22Rv1 (cell line): Measurements from ENCODE around the gene HOXA10.

ENCODE experiments used
- H3K27ac ChIP-seq: fragments of 450-650 bp; 2 replicates; pipeline ENCODE4 v1.5.1; 2017
- ZFX ChIP-seq: fragments of 450-650 bp; IDR thresholded peaks from 2 replicates; pipeline ENCODE4 v1.6.1; 2017; ENCODE audit warnings: antibody characterized with exemption, borderline replicate concordance
- TF ChIP-seq, protein P1 (sequence below): fragments of 450-650 bp; IDR thresholded peaks from 2 replicates; pipeline ENCODE4 v1.5.1; 2017; ENCODE audit warnings: mild to moderate bottlenecking

Gene HOXA10

DNA sequence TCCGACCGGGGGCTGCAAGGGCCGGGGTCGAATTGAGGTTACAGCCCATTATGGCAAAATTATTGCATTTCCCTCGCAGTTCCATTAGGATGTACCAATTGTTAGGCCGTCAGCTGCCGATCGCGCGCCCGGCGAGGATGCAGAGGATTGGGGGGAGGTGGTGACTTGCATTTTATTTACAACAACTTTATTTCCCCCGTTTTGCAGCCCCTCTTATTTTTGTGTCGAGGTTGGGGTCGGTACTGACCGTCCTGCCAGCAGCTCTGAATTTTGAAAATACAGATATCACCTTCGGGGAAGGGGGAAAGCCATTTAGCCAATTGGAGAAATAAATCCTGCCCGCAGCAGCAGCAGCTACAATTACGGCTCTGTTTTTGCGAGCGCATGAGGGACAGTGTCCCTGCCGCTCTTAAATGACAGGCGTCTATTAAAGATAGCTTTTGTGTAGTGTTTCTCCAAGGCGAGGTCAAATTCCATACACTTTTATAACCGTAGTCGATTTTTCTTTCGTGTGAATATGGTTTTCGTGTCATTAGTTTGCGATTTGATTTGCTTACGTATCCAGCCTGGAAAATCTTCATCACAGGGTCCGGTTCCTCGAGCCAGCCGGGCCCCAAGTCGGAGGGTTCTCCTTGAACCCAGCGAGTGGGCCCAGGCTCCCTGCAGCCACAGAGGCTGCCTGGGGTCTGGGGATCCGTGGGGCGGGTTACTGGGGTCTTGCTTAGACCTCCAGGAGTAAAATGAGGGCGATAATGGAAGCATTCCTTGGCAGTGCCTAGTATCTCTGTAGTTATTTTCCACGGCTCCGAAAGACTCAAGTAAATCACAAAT, 30.0 kb downstream of the HOXA10 start:
- no peak overlapping the region for H3K27ac ChIP-seq
- no peak for TF ChIP-seq ZFX
- TF ChIP-seq, protein P1, sequence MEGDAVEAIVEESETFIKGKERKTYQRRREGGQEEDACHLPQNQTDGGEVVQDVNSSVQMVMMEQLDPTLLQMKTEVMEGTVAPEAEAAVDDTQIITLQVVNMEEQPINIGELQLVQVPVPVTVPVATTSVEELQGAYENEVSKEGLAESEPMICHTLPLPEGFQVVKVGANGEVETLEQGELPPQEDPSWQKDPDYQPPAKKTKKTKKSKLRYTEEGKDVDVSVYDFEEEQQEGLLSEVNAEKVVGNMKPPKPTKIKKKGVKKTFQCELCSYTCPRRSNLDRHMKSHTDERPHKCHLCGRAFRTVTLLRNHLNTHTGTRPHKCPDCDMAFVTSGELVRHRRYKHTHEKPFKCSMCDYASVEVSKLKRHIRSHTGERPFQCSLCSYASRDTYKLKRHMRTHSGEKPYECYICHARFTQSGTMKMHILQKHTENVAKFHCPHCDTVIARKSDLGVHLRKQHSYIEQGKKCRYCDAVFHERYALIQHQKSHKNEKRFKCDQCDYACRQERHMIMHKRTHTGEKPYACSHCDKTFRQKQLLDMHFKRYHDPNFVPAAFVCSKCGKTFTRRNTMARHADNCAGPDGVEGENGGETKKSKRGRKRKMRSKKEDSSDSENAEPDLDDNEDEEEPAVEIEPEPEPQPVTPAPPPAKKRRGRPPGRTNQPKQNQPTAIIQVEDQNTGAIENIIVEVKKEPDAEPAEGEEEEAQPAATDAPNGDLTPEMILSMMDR = 0 out of 2 replicates have a peak, but pooled peaks have one; percentile 23

DNA sequence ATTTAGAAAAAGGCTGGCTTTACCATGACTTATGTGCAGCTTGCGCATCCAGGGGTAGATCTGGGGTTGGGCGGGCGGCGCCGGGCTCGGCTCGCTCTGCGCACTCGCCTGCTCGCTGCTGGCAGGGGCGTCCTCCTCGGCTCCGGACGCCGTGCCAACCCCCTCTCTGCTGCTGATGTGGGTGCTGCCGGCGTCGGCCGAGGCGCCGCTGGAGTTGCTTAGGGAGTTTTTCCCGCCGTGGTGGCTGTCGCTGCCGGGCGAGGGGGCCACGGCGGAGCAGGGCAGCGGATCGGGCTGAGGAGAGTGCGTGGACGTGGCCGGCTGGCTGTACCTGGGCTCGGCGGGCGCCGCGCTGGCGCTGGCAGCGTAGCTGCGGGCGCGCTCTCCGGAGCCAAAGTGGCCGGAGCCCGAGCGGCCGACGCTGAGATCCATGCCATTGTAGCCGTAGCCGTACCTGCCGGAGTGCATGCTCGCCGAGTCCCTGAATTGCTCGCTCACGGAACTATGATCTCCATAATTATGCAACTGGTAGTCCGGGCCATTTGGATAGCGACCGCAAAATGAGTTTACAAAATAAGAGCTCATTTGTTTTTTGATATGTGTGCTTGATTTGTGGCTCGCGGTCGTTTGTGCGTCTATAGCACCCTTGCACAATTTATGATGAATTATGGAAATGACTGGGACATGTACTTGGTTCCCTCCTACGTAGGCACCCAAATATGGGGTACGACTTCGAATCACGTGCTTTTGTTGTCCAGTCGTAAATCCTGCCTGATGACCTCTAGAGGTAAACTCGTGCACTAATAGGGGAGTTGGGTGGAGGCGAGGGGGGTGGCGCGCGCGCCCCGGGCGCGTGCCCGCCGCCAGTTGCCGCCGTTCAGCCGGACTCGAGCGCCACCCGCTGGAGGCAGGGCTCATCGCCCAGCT, 30.8 kb downstream of the HOXA10 start, which contains the start of gene HOXA5:
Gene HOXA5, minus strand, starts transcription at position 659 of the 927 bp plus-strand sequence. Its CDS starts 74 bp downstream, at position 585.
- H3K27ac ChIP-seq = no peak within 1 kb of the TSS

DNA sequence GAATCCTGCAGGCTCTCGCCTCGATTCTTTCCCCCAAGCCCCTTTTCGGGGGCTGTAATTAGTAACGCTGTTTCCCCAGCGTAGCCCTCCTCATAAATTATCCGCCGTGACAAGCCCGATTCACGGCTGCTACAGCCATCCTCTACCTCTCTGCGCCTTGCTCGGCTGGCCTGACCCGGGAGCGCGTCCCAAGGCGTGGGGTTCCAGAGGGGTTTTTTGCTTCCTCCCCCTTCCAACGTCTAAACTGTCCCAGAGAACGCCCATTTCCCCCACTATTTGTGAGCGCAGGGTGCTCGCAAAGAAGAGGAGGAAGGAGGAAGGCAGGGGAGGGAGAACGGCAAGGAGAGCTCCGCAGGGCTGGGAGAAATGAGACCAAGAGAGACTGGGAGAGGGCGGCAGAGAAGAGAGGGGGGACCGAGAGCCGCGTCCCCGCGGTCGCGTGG, 31.5 kb downstream of the HOXA10 start:
- no peak overlapping the region for H3K27ac ChIP-seq
- TF ChIP-seq ZFX = no peak
- TF ChIP-seq, protein P1 = no peak

More for the DNA sequence above, 30.8 kb downstream of the HOXA10 start, which contains the start of gene HOXA5:
- TF ChIP-seq, protein P1 = peak; percentile 59
- TF ChIP-seq ZFX = no peak

DNA sequence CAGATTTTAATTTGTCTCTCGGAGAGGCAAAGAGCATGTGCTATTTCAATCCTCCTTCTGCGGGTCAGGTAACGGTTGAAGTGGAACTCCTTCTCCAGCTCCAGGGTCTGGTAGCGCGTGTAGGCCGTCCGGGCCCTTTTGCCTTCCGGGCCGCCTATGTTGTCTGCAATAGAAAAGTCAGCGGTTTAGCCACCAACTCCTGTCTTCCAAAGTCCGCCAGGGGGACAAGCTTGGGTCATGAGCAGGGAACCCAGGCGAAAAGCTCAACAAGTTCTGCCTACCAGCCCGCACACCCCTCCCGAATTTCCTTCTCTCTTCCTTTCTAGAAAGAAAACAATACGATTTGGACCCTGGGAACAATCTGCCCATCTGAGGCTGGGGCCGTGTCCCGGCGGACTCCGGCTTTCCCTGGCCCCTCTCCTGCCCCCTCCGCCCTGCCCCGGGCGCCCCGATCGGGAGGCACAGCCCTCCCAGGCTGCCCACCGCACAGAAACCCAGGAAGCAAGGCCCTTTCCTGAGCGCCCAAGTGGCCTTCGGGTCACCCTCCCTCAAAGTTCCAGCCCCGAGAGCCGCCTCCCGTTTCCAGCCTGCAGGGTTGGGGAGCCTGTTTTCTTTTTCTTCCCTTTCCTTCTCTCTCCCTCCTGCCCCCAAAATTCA, 32.1 kb downstream of the HOXA10 start:
- TF ChIP-seq ZFX = no peak
- TF ChIP-seq, protein P1 = no peak
- H3K27ac ChIP-seq = no peak overlapping the region

DNA sequence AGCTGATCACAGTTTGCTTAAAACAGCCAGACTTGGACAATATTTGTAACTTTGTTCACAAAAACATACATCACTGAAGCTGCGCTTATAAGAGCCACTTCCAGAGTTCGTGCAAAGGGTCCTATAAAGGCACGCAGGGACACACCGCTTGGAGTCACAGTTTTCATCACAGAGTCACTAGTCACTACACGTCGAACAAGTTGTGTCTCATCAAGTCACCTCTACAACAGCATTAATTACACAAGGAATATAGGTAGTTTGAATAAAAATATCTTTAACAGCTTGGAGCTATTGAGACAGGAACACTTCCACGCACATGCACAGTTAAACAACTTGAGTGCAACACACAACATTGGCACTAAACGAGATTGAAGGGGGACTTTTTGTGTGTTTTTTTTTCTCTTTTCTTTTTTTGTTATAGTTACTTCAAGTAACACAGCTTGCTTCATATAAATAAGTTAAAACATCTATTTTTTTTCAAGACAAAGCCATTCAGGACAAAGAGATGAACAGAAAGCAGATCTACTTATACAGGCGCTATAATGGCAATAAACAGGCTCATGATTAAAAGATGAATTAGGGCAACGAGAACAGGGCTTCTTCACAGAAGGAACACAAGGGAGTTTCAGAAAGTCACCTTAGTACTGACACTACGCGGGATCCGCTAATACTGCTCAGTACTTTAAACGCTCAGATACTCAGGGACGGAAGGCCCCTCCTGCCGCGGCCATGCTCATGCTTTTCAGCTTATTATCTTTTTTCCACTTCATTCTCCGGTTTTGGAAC, 32.8 kb downstream of the HOXA10 start:
- TF ChIP-seq, protein P1 = no peak
- TF ChIP-seq ZFX = no peak
- no peak overlapping the region for H3K27ac ChIP-seq

DNA sequence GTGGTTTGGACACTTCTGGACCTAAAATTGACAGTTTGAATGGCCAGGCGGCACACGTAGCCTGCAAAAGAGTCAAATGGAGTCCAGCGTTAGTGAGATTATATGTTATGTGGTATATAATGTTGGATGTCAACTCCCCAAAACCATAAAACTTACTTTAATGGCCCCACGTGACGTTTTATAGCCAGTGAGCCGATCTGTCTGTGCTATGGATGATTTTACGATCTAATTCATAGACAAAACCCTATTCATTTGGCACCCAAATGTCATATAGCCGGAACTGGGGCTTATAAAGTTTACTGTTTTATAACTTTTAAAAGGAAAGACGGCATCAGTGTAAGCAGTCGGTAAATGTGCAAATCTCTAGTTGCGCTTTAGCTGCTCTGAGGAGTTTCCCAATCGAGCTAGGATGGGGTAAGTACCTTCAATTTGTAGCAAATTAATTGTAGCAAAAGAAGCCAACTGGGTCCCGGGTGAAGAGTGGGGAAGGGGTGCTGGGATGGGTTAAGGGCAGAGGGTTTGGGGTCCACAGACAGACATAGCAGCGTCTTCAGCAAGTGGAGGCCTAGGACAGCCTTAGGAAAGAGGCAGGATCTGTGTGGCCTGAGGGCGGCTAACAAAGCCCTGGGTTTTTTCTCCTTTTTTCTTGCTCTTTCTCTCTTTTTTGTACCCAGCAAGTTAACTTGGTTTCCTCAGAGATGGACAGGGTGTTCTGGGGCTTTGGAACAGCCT, 33.8 kb downstream of the HOXA10 start:
- TF ChIP-seq, protein P1 = no peak
- TF ChIP-seq ZFX = no peak
- no peak overlapping the region for H3K27ac ChIP-seq
